Astrocyte (in vitro differentiated cells and primary cell): ENCODE data around the gene DTNB.

ENCODE experiments used
- CTCF ChIP-seq: IDR thresholded peaks from 2 replicates; pipeline ENCODE4 v1.5.1; 2011; ENCODE audit warnings: low read depth, mild to moderate bottlenecking, inconsistent platforms, low read length, moderate library complexity; ENCODE audit not compliant: insufficient read depth
- EZH2 ChIP-seq: IDR thresholded peaks from 2 replicates; pipeline ENCODE4 v1.6.1; 2012; ENCODE audit warnings: mild to moderate bottlenecking, low read length, inconsistent platforms; ENCODE audit not compliant: insufficient read depth

- no peak for TF ChIP-seq CTCF
- TF ChIP-seq EZH2 = no peak
Observed at GRCh38 chr2:25506226-25506625, 167.2 kb downstream of the DTNB start.
